GM18498 (cell line): Measurements from ENCODE around the gene BABAM2.
"Not testable (repeated sequence)": the region's sequence is repeated elsewhere in the genome, so short reads cannot be mapped to it uniquely, and the experiment has no call there.

ENCODE experiments used
- ATAC-seq: cut with Tn5 transposase; IDR thresholded peaks from one replicate; pipeline ENCODE4 v1.9.1; 2021; ENCODE audit warnings: mild to moderate bottlenecking, moderate library complexity; ENCODE audit not compliant: unreplicated experiment

BABAM2 gene

GRCh38 chr2:28098501-28099225 is 208.1 kb downstream of the BABAM2 start:
- no peak for ATAC-seq

- ATAC-seq, result no peak
Observed at GRCh38 chr2:28101123-28101522, 210.6 kb downstream of the BABAM2 start.

- no peak for ATAC-seq
Observed at GRCh38 chr2:28101892-28102291, 211.4 kb downstream of the BABAM2 start.

- ATAC-seq, result no peak
Observed at GRCh38 chr2:28102455-28102874, 211.9 kb downstream of the BABAM2 start.

- no peak for ATAC-seq
Observed at GRCh38 chr2:28103611-28104010, 213.1 kb downstream of the BABAM2 start.

- no peak for ATAC-seq
Observed at GRCh38 chr2:28108143-28108542, 217.6 kb downstream of the BABAM2 start.

GRCh38 chr2:28113771-28114170 is 223.2 kb downstream of the BABAM2 start:
- ATAC-seq, result not testable (repeated sequence)

GRCh38 chr2:28117104-28117596 is 226.6 kb downstream of the BABAM2 start:
- ATAC-seq, result no peak

- ATAC-seq, result no peak
Observed at GRCh38 chr2:28119631-28120030, 229.1 kb downstream of the BABAM2 start.

- no peak for ATAC-seq
Observed at GRCh38 chr2:28128281-28128950, 237.9 kb downstream of the BABAM2 start.

GRCh38 chr2:28129955-28130695 is 239.6 kb downstream of the BABAM2 start:
- ATAC-seq, result no peak

- no peak for ATAC-seq
Observed at GRCh38 chr2:28133778-28134177, 243.2 kb downstream of the BABAM2 start.

- no peak for ATAC-seq
Observed at GRCh38 chr2:28134262-28134812, 243.8 kb downstream of the BABAM2 start.

GRCh38 chr2:28134857-28135256 is 244.3 kb downstream of the BABAM2 start:
- ATAC-seq, result no peak

- ATAC-seq, result no peak
Observed at GRCh38 chr2:28135324-28135723, 244.8 kb downstream of the BABAM2 start.

GRCh38 chr2:28135799-28136198 is 245.3 kb downstream of the BABAM2 start:
- no peak for ATAC-seq

GRCh38 chr2:28136556-28136955 is 246.0 kb downstream of the BABAM2 start:
- no peak for ATAC-seq

GRCh38 chr2:28137221-28137620 is 246.7 kb downstream of the BABAM2 start:
- ATAC-seq, result no peak

- no peak for ATAC-seq
Observed at GRCh38 chr2:28142386-28142785, 251.9 kb downstream of the BABAM2 start.

GRCh38 chr2:28148000-28148399 is 257.5 kb downstream of the BABAM2 start:
- ATAC-seq, result no peak

- no peak for ATAC-seq
Observed at GRCh38 chr2:28148566-28148965, 258.0 kb downstream of the BABAM2 start.
